Tongue (tissue), 2 donors: ENCODE measurements around the gene NFIL3. TPM values are rescaled to one million over a fixed set of nuclear protein-coding genes. Genes with fewer than 3 reads are reported as not detected.
"Not testable (repeated sequence)": the region's sequence is repeated elsewhere in the genome, so short reads cannot be mapped to it uniquely, and the experiment has no call there.

Source experiments
- DNase-seq: peaks from one replicate; pipeline ENCODE4 v3.0.0-alpha.2; 2015
- total RNA-seq: library from RNA; depleted of rRNA; stranded (reverse); fragments of >200 nt; gene quantifications from one replicate; pipeline ENCODE4 v1.2.3, GENCODE V29; 2014

The NFIL3 gene
- total RNA-seq, 1 donor from 2014 or later, result 20.4 TPM

DNA sequence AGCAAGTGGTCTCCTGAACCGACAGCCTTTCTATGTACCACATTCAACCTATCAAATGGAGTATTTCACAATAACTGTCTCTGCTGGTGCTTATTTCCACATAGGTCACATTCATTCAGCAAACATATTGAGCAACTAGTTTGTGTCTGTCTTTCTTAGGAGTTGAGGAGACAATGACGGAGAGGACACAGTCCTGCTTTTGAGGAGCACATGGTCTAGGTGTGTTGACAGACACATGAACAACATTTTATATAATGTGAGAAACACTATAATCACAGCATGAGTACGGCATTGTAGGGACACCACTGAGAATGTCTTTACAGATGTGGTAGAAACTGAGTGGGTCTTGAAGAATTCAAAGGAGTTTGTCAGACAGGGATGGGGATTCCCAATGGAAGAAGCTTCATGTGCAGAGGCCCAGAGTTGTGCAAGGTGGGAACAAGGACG is 28.5 kb downstream of the NFIL3 start:
- DNase-seq, result no peak

DNA sequence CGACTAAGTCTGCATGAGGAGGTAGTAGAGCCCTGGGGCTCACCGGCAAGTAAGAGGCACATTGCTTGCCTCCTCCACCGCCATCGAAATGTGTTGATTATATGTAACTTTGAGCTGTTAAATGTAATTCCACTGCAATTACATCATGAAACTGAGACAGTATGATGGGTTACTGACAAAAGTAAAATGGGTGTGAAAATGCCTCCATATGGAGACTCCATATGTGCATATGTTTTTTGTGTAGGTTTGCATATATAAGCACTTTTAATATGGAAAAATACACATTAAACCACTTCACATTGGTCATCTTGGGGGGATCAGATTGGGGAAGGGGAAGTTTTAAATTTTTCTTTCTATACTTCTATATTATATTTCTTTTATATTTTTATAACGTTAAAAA is 29.8 kb downstream of the NFIL3 start:
- no peak for DNase-seq

- DNase-seq, result no peak
Observed at GRCh38 chr9:91392435-91392834, 31.2 kb downstream of the NFIL3 start.

GRCh38 chr9:91391818-91392217 is 31.8 kb downstream of the NFIL3 start:
- no peak for DNase-seq

DNA sequence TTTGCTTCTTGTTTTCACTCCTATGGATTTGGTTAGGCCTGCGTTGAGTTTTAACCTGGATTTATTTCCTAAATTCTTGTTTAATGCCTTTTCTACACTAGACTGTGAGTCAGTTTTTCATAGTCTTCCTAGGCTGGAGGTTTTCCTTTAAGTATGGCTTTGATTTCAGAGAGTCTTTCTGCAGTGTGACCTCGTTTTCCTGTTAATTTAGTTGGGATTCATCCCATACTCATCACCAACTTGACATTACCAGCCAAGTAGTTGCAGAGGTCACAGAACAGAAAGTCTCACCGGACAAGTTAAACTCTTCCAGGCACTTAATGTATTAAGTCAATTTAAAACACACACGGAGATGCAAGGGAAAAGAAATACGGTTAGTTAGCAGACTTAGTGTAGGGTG is 32.2 kb downstream of the NFIL3 start:
- DNase-seq, result no peak

DNA sequence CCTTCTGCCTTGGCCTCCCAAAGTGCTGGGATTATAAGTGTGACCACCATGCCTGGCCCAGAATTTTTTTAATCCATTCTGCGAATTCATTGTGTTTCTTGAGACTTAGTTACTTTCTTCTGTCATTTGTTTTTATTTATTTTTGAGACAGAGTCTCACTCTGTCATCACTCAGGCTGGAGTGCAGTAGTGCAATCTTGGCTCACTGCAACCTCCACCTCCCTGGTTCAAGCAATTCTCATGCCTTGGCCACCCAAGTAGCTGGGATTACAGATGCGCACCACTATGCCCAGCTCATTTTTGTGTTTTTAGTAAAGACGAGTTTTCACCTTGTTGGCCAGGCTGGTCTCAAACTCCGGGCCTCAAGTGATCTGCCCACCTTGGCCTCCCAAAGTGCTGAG is 33.9 kb downstream of the NFIL3 start:
- not testable (repeated sequence) for DNase-seq

- DNase-seq, result no peak
Observed at GRCh38 chr9:91386765-91387164, 36.9 kb downstream of the NFIL3 start.

- DNase-seq, result no peak
Observed at GRCh38 chr9:91384954-91385353, 38.7 kb downstream of the NFIL3 start.

DNA sequence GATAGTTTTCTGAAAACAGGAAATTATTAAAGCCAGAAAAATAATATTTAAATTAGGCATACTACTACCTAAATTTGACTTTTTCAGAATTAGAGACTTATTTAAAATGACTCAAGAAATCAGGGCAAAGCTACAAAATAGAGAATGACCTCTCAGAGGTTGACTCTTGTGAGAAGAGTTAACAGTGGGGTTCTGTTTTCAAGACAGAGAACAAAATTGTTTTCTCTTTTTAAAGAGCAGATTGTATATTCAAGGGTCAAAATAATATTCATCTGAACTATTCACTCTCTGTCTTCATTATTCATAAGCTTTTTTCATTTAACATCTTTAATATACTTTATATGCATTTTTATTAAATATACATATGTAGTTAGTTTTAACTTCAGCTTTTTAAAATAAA is 40.1 kb downstream of the NFIL3 start:
- DNase-seq, result no peak

DNA sequence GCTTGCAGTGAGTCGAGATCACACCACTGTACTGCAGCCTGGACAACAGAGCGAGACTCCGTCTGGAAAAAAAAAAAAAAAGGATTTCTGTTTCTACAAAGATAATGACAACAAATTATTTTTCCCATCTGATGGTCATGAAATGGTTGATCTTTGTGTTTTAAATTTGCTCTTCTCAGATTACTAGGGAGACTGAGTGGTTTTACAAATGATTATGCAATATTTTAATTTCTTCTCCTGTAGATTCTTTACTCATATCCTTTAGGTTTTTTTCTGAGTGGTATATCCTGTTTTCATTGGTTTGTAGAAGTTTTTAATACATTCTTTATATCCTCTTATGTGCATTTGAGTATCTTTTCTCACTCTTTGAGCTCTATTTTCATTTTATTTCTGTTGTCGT is 41.3 kb downstream of the NFIL3 start:
- DNase-seq, result no peak

GRCh38 chr9:91379426-91379825 is 44.2 kb downstream of the NFIL3 start:
- no peak for DNase-seq

DNA sequence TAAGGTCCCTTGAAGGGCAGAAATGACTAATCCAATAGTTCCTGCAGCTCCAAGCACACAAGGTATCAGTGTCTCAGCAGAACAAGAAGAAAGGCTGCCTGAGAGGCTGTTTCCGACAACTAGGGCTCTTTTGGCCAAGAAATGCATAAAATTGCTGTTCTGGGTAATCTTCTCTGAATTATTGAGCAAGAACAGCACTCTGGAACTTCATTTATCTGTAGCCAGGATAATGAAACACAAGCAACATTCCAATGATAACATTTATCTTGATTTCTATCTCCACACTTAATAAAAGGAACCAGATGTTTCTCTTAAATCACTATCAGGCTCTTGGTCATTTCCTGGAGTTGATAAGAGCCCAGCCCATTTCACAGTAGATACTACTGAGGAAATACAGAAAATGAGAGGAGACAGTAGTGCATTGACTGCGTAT is 44.9 kb downstream of the NFIL3 start:
- no peak for DNase-seq

DNA sequence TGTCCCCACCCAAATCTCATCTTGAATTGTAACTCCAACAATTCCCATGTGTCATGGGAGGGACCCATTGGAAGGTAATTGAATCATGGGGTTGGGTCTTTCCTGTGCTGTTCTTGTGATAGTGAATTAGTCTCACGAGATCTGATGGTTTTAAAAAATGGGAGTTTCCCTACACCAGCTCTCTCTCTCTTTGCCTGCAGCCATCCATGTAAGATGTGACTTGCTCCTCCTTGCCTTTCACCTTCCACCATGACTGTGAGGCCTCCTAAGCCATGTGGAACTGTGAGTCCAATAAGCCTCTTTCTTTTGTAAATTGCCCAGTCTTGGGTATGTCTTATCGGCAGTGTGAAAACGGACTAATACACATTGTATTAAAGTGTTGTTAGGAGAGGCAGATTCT is 45.6 kb downstream of the NFIL3 start:
- DNase-seq, result not testable (repeated sequence)

GRCh38 chr9:91376239-91376638 is 47.4 kb downstream of the NFIL3 start:
- no peak for DNase-seq

- DNase-seq, result no peak
Observed at GRCh38 chr9:91374939-91375338, 48.7 kb downstream of the NFIL3 start.

DNA sequence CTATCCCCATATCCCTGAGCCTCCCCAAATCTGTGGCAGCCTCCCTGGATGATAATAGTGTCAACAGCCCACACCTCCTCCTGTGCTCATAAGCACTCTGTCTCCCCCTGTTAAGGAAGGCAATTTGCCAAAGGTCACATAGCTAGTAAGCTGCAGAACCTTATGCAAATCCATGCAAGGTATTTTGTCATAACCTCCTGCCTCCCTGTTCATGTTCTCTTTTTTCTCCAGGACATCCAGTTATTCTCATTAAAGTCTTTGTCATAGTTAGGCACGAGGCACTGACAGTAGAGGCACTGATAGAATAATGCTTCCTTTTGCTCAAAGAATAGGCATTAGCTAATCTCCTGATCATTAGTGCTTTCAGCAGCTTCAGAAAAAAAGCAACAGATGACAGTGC is 51.7 kb downstream of the NFIL3 start:
- DNase-seq, result no peak

- DNase-seq, result not testable (repeated sequence)
Observed at GRCh38 chr9:91370006-91370405, 53.6 kb downstream of the NFIL3 start.

DNA sequence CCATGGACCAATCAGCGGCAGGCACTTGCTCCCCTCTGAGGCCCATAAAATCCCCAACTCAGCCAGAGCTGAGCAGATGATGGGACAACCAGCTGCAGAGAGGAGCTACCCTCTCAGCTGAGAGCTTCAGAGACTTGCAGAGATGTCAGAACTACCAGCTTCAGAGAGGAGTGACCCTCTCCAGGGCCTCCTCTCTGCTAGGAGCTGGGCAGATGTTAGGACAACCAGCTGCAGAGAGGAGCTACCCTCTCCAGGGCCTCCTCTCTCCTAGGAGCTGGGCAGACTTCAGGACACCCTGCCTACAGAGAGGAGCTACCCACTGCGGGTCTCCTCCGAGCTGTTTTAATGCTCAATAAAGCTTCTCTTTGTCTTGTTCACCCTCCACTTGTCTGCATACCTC is 58.9 kb downstream of the NFIL3 start:
- DNase-seq, result no peak

DNA sequence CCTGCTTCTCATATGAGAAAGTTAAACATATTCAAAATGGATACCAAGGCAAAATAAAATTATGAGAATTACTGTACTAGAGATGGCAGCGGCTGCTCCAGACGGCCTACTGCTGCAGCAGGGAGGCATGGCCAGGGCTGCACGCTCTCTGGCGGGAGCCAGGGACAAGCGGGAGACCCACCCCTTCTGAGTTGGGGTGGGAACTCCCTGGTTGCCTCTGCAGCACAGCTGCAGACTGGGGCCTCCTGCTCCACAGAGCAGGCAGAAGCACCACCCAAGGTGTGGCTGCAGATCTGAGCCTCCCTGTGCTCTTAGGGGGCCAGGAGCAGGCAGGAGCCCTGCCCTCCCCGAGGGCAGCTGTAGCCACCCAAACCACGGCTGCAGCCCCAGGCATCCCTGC is 59.6 kb downstream of the NFIL3 start:
- no peak for DNase-seq

DNA sequence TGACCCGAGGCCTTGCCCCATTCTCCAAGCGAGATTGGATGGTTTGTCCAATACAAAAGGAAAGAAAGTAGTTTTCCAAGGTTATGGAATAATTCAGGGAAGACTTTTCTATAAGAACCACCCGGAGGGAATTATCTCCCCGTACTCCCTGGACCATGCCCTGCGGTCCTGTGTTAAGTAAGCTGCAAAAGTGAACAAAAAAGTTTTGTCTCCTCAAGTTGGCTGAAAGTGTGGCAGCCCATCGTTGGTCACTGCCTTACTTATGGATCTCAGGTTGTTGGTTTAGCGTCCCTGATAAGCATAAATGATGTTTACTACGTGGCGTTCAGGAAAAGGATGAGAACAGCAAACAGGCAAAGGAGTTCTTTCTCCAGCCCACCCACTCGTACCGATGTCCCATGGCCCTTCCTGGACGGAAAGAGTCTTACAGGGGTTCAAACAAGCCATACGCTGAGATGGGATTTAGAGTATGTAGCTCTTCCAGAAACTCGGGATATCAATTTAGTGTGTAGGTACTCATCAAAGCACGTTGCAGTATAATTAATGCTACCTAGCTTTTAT is 61.5 kb downstream of the NFIL3 start:
- no peak for DNase-seq

- DNase-seq, result peak; percentile 92
Observed at GRCh38 chr9:91361291-91362050, 62.2 kb downstream of the NFIL3 start, which contains the start of gene AUH. Gene AUH, minus strand, starts transcription at chr9:91361918. Its CDS starts 29 bp downstream, at chr9:91361889.

DNA sequence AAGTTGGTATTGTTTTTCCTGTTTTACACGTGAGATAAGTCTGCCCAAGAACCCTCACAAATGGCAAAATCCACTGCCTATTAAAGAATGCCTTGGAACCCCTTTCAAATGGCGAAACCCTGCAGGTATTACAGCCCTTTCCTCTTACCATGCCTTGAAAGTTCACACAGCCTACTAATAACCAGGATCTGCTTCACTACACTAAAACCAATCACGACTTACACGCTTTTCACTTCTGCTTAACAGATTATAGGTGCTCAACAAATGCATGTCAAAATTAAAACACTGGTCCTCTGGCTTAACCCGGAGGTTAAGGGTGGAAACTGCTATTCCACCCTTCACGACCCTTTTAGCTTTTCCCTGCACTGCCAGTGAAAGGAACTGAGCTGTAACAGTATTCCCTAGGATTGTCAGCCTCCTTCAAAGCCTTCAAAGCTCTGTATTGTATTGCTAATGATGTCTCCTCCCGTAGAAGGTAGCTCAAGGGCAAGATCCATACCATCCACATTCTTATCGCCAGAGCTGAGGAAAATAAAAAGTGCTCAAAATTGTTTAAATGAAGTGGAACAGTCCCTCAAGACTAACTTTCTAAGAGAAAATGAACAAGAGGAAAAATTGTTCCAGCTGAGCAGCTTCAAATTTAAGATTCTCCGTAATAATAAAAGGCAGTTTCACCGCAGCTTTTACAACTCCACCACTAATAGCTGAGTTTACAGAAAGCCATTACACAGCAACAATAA is 62.9 kb downstream of the NFIL3 start:
- peak; percentile 14 for DNase-seq

- DNase-seq, result no peak
Observed at GRCh38 chr9:91359734-91360470, 63.7 kb downstream of the NFIL3 start.
